Fibroblast of lung (primary cell): Measurements from ENCODE around the gene NEK4.

Source experiments
- CTCF ChIP-seq, 2 donors: IDR thresholded peaks in 1 of 2; conservative IDR thresholded peaks in 1 of 2; 1 replicate in 1 of 2; 2 replicates in 1 of 2; pipeline ENCODE4 v1.5.1; 2011 to 2012; ENCODE audit warnings: low read length in 2 of 2, control low read depth in 1 of 2, inconsistent platforms in 1 of 2, low read depth in 1 of 2, mild to moderate bottlenecking in 1 of 2
- EZH2 ChIP-seq: IDR thresholded peaks from 2 replicates; pipeline ENCODE4 v1.5.1; 2012; ENCODE audit warnings: low read length, control low read depth, mild to moderate bottlenecking; ENCODE audit errors: missing control alignments

GRCh38 chr3:52809149-52809548, 38.4 kb upstream of the NEK4 start:
- TF ChIP-seq EZH2 = no peak
- no peak for TF ChIP-seq CTCF (conservative IDR thresholded peaks at IDR 0.05 in 1 of 2, IDR thresholded peaks at IDR 0.05 in 1 of 2; ENCODE audit: low read depth in 1 of 2, low read length in 2 of 2)
